Vagina (tissue), 2 donors: ENCODE data around the gene PPP3CA.

Source experiments
- POLR2A ChIP-seq, 2 donors: fragments of 450-650 bp; IDR thresholded peaks; one replicate each; pipeline ENCODE4 v1.6.1; 2017; ENCODE audit warnings: antibody characterized with exemption in 2 of 2, mild to moderate bottlenecking in 2 of 2, moderate library complexity in 2 of 2
- POLR2AphosphoS5 ChIP-seq, 2 donors: sonication (generic); formaldehyde crosslinking; IDR thresholded peaks; one replicate each; pipeline ENCODE4 v1.9.0; 2017; ENCODE audit warnings: antibody characterized with exemption in 2 of 2, mild to moderate bottlenecking in 2 of 2, low read depth in 1 of 2; ENCODE audit not compliant: insufficient read depth in 1 of 2
- TF ChIP-seq, protein P1 (sequence below), 3 experiments: fragments of 450-650 bp in 2 of 3; fragments of 200-600 bp in 1 of 3; sonication (generic) in 1 of 3; IDR thresholded peaks; one replicate each; pipeline ENCODE4 v1.5.1; 2017 to 2019; ENCODE audit warnings: antibody characterized with exemption in 3 of 3, mild to moderate bottlenecking in 2 of 3, moderate library complexity in 2 of 3

DNA sequence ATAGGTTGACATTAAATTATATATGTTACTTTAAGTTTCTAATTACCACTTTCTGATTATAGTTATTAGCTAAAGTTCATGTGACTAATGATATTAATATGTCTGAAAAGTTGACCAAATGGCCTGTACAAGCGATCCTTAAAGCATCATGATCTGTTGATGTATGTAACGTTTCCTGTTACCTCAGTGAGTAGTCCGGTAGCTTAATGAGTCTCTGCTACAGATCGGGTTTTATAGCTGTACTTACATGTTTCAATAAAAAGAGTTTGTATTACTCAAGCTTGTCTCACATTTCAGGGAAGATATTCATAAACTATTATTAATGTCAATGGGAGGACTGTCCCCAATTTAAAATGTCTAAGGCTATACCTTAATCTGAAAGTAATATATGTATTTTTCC is 246.3 kb downstream of the PPP3CA start:
- TF ChIP-seq, protein P1, sequence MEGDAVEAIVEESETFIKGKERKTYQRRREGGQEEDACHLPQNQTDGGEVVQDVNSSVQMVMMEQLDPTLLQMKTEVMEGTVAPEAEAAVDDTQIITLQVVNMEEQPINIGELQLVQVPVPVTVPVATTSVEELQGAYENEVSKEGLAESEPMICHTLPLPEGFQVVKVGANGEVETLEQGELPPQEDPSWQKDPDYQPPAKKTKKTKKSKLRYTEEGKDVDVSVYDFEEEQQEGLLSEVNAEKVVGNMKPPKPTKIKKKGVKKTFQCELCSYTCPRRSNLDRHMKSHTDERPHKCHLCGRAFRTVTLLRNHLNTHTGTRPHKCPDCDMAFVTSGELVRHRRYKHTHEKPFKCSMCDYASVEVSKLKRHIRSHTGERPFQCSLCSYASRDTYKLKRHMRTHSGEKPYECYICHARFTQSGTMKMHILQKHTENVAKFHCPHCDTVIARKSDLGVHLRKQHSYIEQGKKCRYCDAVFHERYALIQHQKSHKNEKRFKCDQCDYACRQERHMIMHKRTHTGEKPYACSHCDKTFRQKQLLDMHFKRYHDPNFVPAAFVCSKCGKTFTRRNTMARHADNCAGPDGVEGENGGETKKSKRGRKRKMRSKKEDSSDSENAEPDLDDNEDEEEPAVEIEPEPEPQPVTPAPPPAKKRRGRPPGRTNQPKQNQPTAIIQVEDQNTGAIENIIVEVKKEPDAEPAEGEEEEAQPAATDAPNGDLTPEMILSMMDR (IDR thresholded peaks at IDR 0.05) = no peak
- TF ChIP-seq POLR2A (IDR thresholded peaks at IDR 0.05) (no peak), POLR2AphosphoS5 (IDR thresholded peaks at IDR 0.05; ENCODE audit: insufficient read depth in 1 of 2, low read depth in 1 of 2) (no peak)
